Measurements from ENCODE around the gene RNU11.

DNA sequence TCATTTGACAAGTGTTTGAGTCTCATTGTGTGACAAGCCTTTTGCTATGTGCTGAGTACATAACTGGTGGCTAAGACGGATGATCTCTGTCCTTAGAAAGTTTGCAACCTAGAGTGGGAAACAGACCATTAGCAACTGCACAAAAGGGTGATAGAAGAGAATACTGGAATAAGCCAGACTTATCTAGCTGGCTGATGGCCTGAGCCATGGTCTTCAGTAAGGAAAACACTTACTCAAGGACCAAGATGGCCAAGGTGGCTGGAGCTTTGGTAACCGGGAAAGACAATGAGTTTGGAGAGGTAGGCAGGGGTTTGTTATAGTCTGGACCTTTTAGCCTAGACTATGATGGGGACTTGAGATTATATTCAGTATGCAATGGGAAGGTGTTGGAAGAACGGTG lies 3.9 kb upstream of the RNU11 start:
- TF ChIP-seq, protein P1, sequence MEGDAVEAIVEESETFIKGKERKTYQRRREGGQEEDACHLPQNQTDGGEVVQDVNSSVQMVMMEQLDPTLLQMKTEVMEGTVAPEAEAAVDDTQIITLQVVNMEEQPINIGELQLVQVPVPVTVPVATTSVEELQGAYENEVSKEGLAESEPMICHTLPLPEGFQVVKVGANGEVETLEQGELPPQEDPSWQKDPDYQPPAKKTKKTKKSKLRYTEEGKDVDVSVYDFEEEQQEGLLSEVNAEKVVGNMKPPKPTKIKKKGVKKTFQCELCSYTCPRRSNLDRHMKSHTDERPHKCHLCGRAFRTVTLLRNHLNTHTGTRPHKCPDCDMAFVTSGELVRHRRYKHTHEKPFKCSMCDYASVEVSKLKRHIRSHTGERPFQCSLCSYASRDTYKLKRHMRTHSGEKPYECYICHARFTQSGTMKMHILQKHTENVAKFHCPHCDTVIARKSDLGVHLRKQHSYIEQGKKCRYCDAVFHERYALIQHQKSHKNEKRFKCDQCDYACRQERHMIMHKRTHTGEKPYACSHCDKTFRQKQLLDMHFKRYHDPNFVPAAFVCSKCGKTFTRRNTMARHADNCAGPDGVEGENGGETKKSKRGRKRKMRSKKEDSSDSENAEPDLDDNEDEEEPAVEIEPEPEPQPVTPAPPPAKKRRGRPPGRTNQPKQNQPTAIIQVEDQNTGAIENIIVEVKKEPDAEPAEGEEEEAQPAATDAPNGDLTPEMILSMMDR (IDR thresholded peaks at IDR 0.05; ENCODE audit: low read length): no peak
- TF ChIP-seq EZH2 (IDR thresholded peaks at IDR 0.05; ENCODE audit: borderline replicate concordance, low read length): no peak
